ES-I3 (cell line): ENCODE data around the gene TUBGCP6.

Experiments used
- H3K36me3 ChIP-seq: 2 replicates; pipeline ENCODE4 v1.6.1; 2013; ENCODE audit warnings: mild to moderate bottlenecking, low read length, control low read depth, moderate library complexity; ENCODE audit not compliant: insufficient read depth
- H3K4me1 ChIP-seq: 2 replicates; pipeline ENCODE4 v1.6.1; 2013; ENCODE audit warnings: mild to moderate bottlenecking, control low read depth, low read length; ENCODE audit not compliant: insufficient read depth
- H3K9ac ChIP-seq: 2 replicates; pipeline ENCODE4 v1.6.1; 2013; ENCODE audit warnings: low read depth, mild to moderate bottlenecking, low read length, moderate library complexity
- H3K9me3 ChIP-seq: 2 replicates; pipeline ENCODE4 v1.6.1; 2013; ENCODE audit warnings: mild to moderate bottlenecking, low read length, moderate library complexity; ENCODE audit not compliant: control insufficient read depth, insufficient read depth

Gene TUBGCP6

GRCh38 chr22:50183141-50183971, 61.5 kb downstream of the TUBGCP6 start:
- H3K36me3 ChIP-seq, result no peaks in the 10 kb centered on the region
- no peak overlapping the region for H3K9ac ChIP-seq
- peaks cover 10% of the 10 kb centered on the region; the same call in 1 of the 2 replicates for H3K4me1 ChIP-seq
- no peaks in the 10 kb centered on the region for H3K9me3 ChIP-seq

- Histone ChIP-seq H3K9ac (no peak overlapping the region), H3K4me1 (peaks cover 10% of the 10 kb centered on the region; the same call in 1 of the 2 replicates), H3K9me3 (no peaks in the 10 kb centered on the region), H3K36me3 (no peaks in the 10 kb centered on the region)
Observed at GRCh38 chr22:50182176-50183081, 62.4 kb downstream of the TUBGCP6 start.

DNA sequence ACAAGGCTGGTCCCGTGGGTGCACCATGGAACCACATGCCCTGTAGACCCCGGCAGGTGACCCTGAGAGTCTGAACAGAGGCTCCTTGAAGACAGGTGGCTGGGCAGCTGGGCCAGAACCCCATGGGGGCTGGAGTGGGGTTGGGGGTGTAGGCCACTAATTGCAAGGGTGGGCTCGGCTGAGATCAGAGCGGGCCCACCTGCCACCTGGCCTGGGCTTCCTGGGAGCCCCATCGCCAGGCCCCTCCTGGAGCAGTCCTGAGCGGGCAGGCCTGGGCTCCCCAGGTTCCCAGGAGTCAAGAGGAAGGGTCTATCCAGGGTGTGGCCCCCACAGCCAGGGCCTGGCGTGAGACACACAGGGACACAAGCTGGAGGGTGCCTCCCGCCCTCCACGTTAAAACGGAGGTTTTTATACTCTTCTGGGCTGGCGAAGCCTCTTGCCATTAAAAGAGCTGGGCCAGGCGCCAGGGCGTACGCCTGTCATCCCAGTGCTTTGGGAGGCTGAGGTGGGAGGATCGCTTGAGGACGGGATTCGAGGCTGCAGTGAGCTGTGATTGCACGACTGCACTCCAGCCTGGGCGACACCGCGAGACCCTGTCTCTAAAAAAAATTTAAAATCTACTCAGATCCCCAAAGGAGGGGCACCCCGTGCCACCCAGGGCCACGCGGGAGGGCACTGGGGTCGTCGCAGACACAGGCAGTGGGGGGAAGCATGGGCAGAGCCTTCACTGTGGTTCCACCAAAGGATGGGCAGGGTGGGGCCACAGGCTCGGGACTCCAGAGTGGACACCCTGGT, 63.9 kb downstream of the TUBGCP6 start:
- Histone ChIP-seq H3K4me1 (peaks cover 10% of the 10 kb centered on the region; the same call in 1 of the 2 replicates), H3K9ac (no peak overlapping the region), H3K9me3 (no peaks in the 10 kb centered on the region), H3K36me3 (no peaks in the 10 kb centered on the region)

DNA sequence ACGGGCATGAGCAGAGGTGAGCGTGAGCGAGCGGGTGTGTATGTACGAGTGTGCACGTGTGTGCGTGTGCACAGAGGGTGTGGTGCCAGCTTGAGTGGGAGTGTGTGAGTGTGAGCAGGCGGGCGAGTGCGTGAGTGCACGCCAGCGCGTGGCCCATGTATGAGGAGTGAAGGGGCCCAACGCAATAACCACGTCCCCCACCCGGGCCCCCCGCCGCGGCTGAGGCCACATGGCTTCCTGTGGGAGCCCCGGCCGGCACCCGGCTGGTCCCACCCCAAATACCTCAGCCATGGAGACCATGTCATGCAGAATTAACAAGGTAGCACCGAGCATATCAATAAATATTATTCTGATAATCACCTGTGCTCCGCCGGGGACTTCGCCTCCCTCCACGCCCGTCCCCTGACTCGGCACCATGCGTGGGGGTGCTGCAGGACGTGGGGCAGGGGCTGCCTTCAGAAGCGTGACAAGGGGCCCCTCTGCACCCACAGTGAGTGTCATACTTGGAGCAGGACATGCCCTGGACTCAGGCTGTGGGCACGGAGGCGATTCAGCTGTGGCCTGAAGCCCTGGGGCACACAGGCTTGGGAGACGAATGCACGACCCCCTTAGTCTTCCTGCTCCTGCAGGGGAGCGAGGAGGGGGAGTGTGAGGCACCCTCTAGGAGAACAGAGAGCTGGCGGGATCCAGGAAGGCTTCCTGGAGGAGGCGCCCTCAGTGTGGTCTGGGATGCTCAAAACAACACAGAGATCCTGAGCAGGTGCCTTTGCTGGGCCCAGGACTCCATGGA, 64.7 kb downstream of the TUBGCP6 start:
- Histone ChIP-seq H3K36me3 (no peaks in the 10 kb centered on the region), H3K9me3 (no peaks in the 10 kb centered on the region), H3K4me1 (peaks cover 10% of the 10 kb centered on the region; the same call in 1 of the 2 replicates), H3K9ac (no peak overlapping the region)

GRCh38 chr22:50178871-50179869, 65.7 kb downstream of the TUBGCP6 start:
- Histone ChIP-seq H3K36me3 (no peaks in the 10 kb centered on the region), H3K9me3 (no peaks in the 10 kb centered on the region), H3K9ac (no peak overlapping the region), H3K4me1 (peaks cover 8% of the 10 kb centered on the region; the same call in 1 of the 2 replicates)

- H3K4me1 ChIP-seq, result peaks cover 1% of the 10 kb centered on the region; the same call in 1 of the 2 replicates
- no peaks in the 10 kb centered on the region for H3K9me3 ChIP-seq
- no peaks in the 10 kb centered on the region for H3K36me3 ChIP-seq
- no peak overlapping the region for H3K9ac ChIP-seq
Observed at GRCh38 chr22:50178471-50178864, 66.4 kb downstream of the TUBGCP6 start.

- no peak overlapping the region for H3K9ac ChIP-seq
- H3K36me3 ChIP-seq, result no peaks in the 10 kb centered on the region
- no peaks in the 10 kb centered on the region for H3K4me1 ChIP-seq
- H3K9me3 ChIP-seq, result no peaks in the 10 kb centered on the region
Observed at GRCh38 chr22:50177537-50178470, 67.0 kb downstream of the TUBGCP6 start.

DNA sequence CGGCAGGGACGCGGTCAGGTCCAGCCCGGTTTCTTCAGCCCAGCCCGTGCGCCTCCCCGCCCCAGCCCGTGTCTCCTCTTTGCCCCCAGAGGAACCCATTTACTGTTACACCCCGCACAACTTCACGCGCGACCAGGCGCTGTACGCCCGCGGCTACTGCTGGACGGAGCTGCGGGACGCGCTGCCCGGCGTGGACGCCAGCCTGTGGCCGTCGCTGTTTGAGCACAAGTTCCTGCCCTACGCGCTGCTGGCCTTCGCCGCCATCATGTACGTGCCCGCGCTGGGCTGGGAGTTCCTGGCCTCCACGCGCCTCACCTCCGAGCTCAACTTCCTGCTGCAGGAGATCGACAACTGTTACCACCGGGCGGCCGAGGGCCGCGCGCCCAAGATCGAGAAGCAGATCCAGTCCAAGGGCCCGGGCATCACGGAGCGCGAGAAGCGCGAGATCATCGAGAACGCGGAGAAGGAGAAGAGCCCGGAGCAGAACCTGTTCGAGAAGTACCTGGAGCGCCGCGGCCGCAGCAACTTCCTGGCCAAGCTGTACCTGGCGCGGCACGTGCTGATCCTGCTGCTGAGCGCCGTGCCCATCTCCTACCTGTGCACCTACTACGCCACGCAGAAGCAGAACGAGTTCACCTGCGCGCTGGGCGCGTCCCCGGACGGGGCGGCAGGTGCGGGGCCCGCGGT, 67.8 kb downstream of the TUBGCP6 start:
- Histone ChIP-seq H3K36me3 (no peaks in the 10 kb centered on the region), H3K4me1 (no peaks in the 10 kb centered on the region), H3K9me3 (no peaks in the 10 kb centered on the region), H3K9ac (no peak overlapping the region)

GRCh38 chr22:50175921-50176849, 68.6 kb downstream of the TUBGCP6 start:
- Histone ChIP-seq H3K9me3 (no peaks in the 10 kb centered on the region), H3K36me3 (no peaks in the 10 kb centered on the region), H3K9ac (no peak overlapping the region), H3K4me1 (no peaks in the 10 kb centered on the region)

GRCh38 chr22:50175191-50175461, 69.7 kb downstream of the TUBGCP6 start:
- Histone ChIP-seq H3K4me1 (no peaks in the 10 kb centered on the region), H3K9me3 (no peaks in the 10 kb centered on the region), H3K36me3 (no peaks in the 10 kb centered on the region), H3K9ac (no peak overlapping the region)
